GM18870 (cell line): Measurements from ENCODE around the gene OR1D5.
"Not testable (repeated sequence)": the region's sequence is repeated elsewhere in the genome, so short reads cannot be mapped to it uniquely, and the experiment has no call there.

Experiments used
- ATAC-seq: cut with Tn5 transposase; IDR thresholded peaks from one replicate; pipeline ENCODE4 v1.9.1; 2021; ENCODE audit warnings: moderate library complexity; ENCODE audit not compliant: unreplicated experiment

Gene OR1D5

GRCh38 chr17:3032258-3033247 is 30.9 kb downstream of the OR1D5 start:
- ATAC-seq, result no peak

- not testable (repeated sequence) for ATAC-seq
Measured at GRCh38 chr17:3030852-3031470, 32.4 kb downstream of the OR1D5 start.

GRCh38 chr17:3030096-3030495 is 33.3 kb downstream of the OR1D5 start:
- ATAC-seq, result no peak

GRCh38 chr17:3029213-3029913 is 34.0 kb downstream of the OR1D5 start:
- ATAC-seq, result no peak

GRCh38 chr17:3027786-3028532 is 35.4 kb downstream of the OR1D5 start:
- no peak for ATAC-seq

- no peak for ATAC-seq
Measured at GRCh38 chr17:3026856-3027751, 36.3 kb downstream of the OR1D5 start.

GRCh38 chr17:3026125-3026855 is 37.1 kb downstream of the OR1D5 start:
- no peak for ATAC-seq

GRCh38 chr17:3025421-3026124 is 37.8 kb downstream of the OR1D5 start:
- ATAC-seq, result no peak

- ATAC-seq, result no peak
Measured at GRCh38 chr17:3024346-3024745, 39.1 kb downstream of the OR1D5 start.

- no peak for ATAC-seq
Measured at GRCh38 chr17:3022197-3022596, 41.2 kb downstream of the OR1D5 start.

- ATAC-seq, result no peak
Measured at GRCh38 chr17:3020381-3020780, 43.0 kb downstream of the OR1D5 start.

- ATAC-seq, result no peak
Measured at GRCh38 chr17:3019761-3020160, 43.6 kb downstream of the OR1D5 start.

GRCh38 chr17:3017936-3018335 is 45.5 kb downstream of the OR1D5 start:
- no peak for ATAC-seq

GRCh38 chr17:3015890-3016289 is 47.5 kb downstream of the OR1D5 start:
- ATAC-seq, result no peak

GRCh38 chr17:3012926-3013581 is 50.4 kb downstream of the OR1D5 start:
- no peak for ATAC-seq
